ENCODE measurements around the gene DDX59.
"Not testable (repeated sequence)": the region's sequence is repeated elsewhere in the genome, so short reads cannot be mapped to it uniquely, and the experiment has no call there.

The DDX59 gene

DNA sequence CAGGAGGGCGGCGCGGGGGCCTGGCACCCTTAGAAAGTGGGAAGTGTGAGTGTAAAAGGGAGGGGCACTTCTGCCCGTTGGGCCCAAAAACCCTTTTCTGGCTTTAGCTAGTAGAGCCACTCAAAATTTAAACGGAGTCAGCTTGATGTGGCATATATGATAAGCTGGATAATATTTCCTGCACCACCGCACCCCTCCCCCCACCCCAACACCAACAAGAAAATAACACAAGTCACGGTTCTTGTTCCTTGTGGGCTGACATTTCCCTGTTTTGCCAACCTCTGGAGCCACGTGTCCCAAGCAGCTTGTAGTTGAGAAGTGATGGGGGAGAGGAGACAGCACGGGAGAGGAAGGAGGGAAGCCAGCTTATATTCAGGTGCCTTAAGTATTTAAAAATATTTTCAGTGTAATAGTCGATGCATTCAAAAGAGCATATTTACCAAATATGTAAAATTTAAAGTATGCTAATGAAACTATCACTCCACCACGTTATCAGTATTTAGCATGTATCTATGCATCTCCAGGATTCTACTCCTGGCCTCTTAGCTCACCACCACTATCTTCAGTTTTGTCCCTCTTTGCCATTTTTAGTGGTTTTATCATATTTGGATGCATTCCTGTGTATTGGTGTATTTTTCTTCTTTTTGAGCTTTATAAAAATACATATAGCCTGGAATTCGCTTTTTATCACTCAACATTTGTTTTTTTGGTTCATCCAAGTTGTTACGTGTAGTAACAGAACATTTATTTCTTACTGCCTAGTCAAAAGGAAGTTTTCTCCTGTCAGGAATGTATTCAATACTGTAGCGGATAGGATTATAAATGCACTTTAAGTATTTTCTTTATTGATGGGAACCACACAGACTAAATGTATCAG, 773 bp upstream of the DDX59 start:
- no peak for FAIRE-seq

DNA sequence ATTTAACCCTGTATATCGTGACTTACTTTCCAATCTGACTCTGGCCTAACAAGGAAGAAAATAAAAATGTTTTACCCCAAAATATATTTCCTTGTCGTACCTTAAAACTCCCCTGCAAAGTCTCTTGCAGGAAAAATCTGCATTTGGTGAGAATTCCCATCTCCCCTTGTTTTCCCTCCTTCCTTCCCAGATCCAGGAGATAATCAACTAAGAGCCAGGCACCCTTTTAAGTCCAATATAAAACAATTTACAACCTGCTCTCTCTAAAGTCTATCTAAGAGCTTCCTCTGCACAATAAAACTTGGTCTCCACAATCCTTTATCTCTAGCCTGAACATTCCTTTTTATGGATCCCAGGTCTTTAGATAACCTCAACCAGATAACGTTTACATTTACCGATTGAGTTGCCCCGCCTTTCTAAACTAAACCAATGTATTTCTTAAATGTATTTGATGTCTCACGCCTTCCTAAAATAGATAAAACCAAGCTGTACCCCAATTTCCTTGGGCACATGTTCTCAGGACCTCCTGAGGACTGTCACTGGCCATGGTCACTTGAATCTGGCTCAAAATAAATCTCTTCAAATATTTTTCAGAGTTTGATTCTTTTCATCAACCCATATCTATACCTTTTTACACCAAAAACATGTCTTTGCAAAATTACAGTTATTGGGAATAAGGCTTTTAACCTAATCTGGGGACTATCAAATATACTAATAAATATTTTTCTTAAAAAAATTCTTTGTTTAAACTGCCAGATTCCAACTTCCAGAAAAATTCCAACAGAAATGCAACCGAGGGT, 993 bp downstream of the DDX59 start:
- no peak for FAIRE-seq

DNA sequence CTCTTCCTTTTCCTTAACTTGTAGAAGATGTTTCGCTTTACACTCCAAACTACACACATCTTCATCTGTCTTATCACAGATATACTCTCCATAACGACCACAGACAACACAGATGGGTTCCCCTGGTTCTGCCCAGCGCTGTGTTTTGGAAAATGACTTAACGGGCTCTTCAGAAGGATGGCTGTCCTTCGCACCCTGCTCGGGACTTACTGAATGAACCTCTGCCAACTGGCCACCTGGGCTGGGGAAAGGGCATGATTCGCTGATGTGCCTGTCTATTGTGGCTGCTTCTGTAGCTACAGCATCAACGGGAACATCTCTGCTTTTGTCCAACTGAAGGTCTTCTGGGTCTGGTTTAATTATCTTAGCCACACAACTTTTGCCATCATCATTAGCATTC, 3.4 kb downstream of the DDX59 start:
- no peak for FAIRE-seq

DNA sequence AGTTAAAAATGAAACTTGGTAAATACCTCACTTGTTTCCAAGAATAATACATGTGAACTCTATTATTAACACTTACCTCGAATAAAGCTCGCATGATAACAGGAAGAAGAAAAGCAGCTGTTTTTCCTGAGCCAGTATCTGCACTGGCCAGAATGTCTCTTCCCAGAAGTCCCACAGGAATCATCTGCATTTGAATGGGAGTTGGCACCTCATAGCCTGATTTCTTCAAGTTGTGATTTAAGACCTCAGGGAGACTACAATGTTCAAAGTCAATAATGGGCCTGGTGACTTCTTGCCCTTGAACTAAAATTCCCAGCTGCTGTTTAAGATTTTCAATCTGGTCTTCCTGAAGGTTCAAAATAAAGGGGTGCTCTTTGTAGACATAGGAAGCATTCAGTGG, 3.8 kb downstream of the DDX59 start:
- no peak for FAIRE-seq

GRCh38 chr1:200660719-200661118, 9.0 kb downstream of the DDX59 start:
- no peak for FAIRE-seq

GRCh38 chr1:200659269-200659668, 10.4 kb downstream of the DDX59 start:
- FAIRE-seq, result no peak

- no peak for FAIRE-seq
These were observed 11.5 kb downstream of the DDX59 start for GRCh38 chr1:200658037-200658818.

DNA sequence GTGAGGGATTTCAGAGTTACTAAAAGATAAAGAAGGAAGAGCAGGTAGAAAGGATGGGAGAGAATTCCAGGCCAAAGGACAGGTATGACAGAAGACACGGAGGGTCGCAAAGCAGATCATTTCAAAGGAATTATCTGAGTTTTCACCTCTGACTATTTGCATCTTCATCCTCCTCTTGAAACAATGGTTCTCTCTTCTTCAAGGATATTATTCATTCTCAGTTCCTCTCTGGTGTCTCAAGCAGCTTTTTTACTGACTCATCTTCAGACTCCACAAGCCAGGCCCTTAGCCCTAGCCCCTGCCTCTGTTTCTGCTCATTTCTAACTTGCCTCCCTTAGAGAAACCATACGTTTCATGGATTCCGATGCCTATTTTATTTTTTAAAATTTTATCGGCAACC, 15.0 kb downstream of the DDX59 start:
- FAIRE-seq, result no peak

- no peak for FAIRE-seq
These were observed 16.7 kb downstream of the DDX59 start for GRCh38 chr1:200653022-200653462.

DNA sequence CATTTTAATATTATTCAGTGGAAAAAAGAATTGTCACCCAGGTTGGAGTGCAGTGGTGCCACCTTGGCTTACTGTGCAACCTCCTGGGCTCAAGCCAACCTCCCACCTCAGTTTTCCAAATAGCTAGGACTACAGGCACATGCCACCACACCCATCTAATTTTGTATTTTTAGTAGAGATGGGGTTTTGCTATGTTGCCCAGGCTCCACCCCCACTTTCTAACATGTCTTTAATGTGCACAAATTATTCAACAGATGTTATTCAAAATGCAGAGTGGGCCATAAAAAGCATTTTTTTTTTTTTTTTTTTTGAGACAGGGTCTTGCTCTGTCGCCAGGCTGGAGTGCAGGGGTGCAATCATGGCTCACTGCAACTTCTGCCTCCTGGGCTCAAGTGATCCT, 17.3 kb downstream of the DDX59 start:
- no peak for FAIRE-seq

DNA sequence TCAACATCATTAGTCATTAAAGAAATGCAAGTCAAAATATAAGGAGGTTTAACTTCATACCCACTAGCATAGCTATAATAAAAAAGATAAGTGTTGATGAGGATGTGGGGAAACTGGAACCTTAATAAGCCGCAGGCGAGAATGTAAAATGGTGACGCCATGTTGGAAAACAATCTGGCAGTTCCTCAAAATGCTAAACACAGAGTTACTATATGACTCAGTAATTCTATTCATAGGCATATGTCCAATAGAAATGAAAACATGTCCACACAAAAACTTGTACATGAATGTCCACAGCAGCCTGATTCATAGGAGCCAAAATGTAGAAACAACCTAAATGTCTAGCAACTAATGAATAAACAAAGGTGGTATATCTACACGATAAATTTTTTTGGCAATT, 23.2 kb downstream of the DDX59 start:
- FAIRE-seq, result no peak

GRCh38 chr1:200644021-200644420, 25.7 kb downstream of the DDX59 start:
- FAIRE-seq, result peak; percentile 51

DNA sequence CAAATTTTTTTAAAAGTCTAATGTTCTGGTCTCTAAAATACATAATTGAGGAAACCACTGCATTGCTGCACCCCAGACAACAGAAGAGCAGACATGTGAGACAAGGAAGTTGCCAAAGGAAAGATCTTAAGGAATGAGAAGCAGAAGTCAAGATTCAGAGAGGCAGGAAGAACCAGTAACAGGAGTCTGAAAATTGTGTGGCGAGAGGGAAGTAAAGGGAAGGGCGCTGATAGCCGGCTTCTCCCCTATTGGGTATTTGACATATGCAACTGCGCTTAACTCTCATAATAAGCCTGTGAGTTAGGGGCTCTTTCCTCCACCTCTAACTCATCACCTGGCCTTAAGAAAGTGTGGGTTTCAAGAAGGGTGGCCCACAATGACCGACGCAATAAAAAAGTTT, 27.2 kb downstream of the DDX59 start:
- no peak for FAIRE-seq

GRCh38 chr1:200640963-200641401, 28.7 kb downstream of the DDX59 start:
- FAIRE-seq, result no peak

GRCh38 chr1:200640373-200640962, 29.2 kb downstream of the DDX59 start:
- FAIRE-seq, result no peak

DNA sequence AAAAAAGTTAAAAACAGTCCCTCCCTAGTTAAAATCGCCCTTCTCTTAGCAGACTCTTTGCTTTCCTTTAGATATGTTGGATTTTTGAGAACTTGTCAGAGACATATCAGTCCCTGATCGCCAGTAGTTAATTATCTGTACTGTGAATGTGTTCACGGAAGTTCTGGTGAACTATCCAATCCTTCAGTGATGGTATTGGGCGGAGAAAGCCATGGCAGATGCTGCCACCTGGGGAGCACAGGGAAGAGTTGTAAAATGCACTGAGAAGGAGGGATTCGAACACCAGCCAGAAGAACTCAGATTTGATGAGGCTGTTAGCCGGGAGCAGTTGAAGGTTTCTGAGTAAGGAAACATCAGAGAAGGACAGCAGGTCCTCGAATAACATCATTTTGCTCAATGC, 31.6 kb downstream of the DDX59 start:
- FAIRE-seq, result no peak

- FAIRE-seq, result no peak
These were observed 33.0 kb downstream of the DDX59 start for GRCh38 chr1:200636681-200637080.

GRCh38 chr1:200634261-200635122, 35.2 kb downstream of the DDX59 start:
- FAIRE-seq, result no peak

DNA sequence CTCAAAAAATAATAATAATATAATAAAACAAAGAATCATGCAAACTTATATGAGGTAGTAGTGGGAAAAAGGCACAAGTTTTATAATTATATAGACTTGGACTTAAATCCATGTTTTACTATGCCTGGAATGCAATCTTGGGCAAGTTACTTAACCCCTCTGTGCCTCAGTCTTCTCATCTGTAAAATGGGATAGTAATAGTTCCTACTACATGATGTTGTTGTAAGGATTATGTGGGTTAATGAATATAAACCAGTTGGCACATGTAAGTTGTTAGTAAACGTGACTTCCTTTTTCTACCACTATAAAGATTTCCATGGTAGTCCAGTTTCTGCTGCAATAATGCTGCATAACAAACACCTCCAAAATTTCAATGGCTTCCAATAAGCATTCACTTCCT, 38.3 kb downstream of the DDX59 start:
- no peak for FAIRE-seq

DNA sequence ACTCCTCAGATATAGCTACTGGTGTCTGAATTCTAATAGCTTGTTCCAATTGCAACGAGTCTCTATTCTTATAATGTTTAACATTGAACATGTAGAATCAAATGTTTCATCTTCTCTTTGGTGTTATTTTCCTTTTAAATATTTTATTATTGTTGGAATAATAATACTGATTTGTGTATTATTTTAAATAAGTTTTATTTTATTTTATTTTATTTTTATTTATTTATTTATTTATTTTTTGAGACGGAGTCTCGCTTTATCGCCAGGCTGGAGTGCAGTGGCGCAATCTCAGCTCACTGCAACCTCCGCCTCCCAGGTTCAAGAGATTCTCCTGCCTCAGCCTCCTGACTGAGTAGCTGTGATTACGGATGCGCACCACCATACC, 39.2 kb downstream of the DDX59 start:
- FAIRE-seq, result not testable (repeated sequence)

DNA sequence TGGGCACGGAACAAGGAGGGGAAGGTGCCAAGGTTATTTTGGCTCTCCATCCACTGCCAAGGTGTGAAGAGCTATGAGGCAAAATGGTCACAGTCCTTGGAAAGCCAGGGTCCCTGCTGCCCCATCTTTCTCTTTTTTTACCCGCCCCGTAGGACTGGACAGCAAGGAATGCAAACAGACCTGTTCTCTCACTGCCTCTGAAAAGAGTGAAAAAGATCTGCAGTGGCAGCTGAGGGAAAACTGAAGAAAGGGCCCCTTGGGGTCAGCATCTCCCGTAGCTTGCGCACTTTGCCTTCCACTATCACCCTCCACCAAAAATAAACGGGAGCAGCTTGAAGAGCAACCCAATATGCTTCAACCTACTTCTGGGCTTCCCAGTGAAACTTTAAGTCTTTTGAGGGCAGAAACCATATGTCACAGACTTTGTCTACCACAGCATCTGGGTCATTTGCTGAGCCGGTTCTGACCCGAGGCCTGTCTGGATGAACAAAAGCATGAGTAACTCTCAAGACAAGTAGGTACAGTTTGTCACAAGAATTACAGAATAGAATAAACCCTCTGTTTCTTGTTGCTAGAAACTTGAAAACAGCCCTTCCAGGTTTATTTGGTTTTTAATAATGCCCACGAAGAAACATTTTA, 39.7 kb downstream of the DDX59 start:
- no peak for FAIRE-seq
